ENCODE measurements around the gene HOGA1. TPM values are rescaled to one million over a fixed set of nuclear protein-coding genes. Genes with fewer than 3 reads are reported as not detected.

Gene HOGA1
- total RNA-seq, 1 experiment from 2014 or later: 0.15 TPM

GRCh38 chr10:97590082-97590747 is 6.0 kb downstream of the HOGA1 start:
- Mint-ChIP-seq H3K4me1 (no peaks in the 10 kb centered on the region), H3K27me3 (ENCODE audit: low read depth) (no peaks in the 10 kb centered on the region), H3K27ac (no peak overlapping the region), H3K9me3 (no peaks in the 10 kb centered on the region), H3K4me3 (no peak overlapping the region), H3K36me3 (no peaks in the 10 kb centered on the region)
- POLR2A ChIA-PET: no interaction called here
- DNase-seq (ENCODE audit: low spot score) (no peak), ATAC-seq (no peak)
- TF ChIP-seq NR2C2 (CRISPR knock-in tag; IDR thresholded peaks at IDR 0.05): no peak
- CTCF ChIA-PET: interaction anchor here (3.4 kb wide), 1 partner anchor 18 kb away, joined by 15 read pairs; the partner anchor contains the start of gene ANKRD2

GRCh38 chr10:97590748-97591495 is 6.7 kb downstream of the HOGA1 start:
- H3K27me3 Mint-ChIP-seq (ENCODE audit: low read depth): no peaks in the 10 kb centered on the region
- no peak overlapping the region for H3K4me3 Mint-ChIP-seq
- H3K4me1 Mint-ChIP-seq: no peaks in the 10 kb centered on the region
- CTCF ChIA-PET: interaction anchor here (1.0 to 1.5 kb wide), 2 partner anchors 21 to 56 kb away, joined by 3 to 5 read pairs; no protein-coding TSS in a partner anchor
- DNase-seq (ENCODE audit: low spot score) (no peak), ATAC-seq (no peak)
- no peak for TF ChIP-seq ZSCAN18 (CRISPR knock-in tag; IDR thresholded peaks at IDR 0.05)
- no peak for TF ChIP-seq RELA (CRISPR knock-in tag; IDR thresholded peaks at IDR 0.05; ENCODE audit: borderline replicate concordance)
- no peak for TF ChIP-seq ZNF281 (CRISPR knock-in tag; IDR thresholded peaks at IDR 0.05)
- TF ChIP-seq SMAD4 (CRISPR knock-in tag; IDR thresholded peaks at IDR 0.05): no peak
- no peak for TF ChIP-seq GABPB1 (CRISPR knock-in tag; IDR thresholded peaks at IDR 0.05)
- no peak for TF ChIP-seq SOX15 (CRISPR knock-in tag; IDR thresholded peaks at IDR 0.05)
- no peak for TF ChIP-seq ATF6 (CRISPR knock-in tag; IDR thresholded peaks at IDR 0.05)
- TF ChIP-seq TP53 (CRISPR knock-in tag; IDR thresholded peaks at IDR 0.05): no peak
- TF ChIP-seq FOXK1 (CRISPR knock-in tag; IDR thresholded peaks at IDR 0.05): no peak
- no peak for TF ChIP-seq USF2 (CRISPR knock-in tag; IDR thresholded peaks at IDR 0.05)
- no peak for TF ChIP-seq GRHL2 (CRISPR knock-in tag; IDR thresholded peaks at IDR 0.05; ENCODE audit: insufficient replicate concordance, severe bottlenecking)
- TF ChIP-seq CDX4 (CRISPR knock-in tag; IDR thresholded peaks at IDR 0.05; ENCODE audit: borderline replicate concordance): no peak
- TF ChIP-seq ELF4 (CRISPR knock-in tag; IDR thresholded peaks at IDR 0.05; ENCODE audit: low read depth): no peak
- no peak for TF ChIP-seq TCF7 (CRISPR knock-in tag; IDR thresholded peaks at IDR 0.05; ENCODE audit: low read depth)
- no peak for TF ChIP-seq ZNF121 (CRISPR knock-in tag; IDR thresholded peaks at IDR 0.05)
- TF ChIP-seq ZNF425 (CRISPR knock-in tag; conservative IDR thresholded peaks at IDR 0.05): no peak
- TF ChIP-seq ZNF396 (CRISPR knock-in tag; IDR thresholded peaks at IDR 0.05; ENCODE audit: borderline replicate concordance): no peak
- no peak for TF ChIP-seq CREM (CRISPR knock-in tag; IDR thresholded peaks at IDR 0.05)
- TF ChIP-seq ZNF416 (CRISPR knock-in tag; IDR thresholded peaks at IDR 0.05): no peak
- TF ChIP-seq ETV6 (CRISPR knock-in tag; IDR thresholded peaks at IDR 0.05): no peak
- no peaks in the 10 kb centered on the region for H3K9me3 Mint-ChIP-seq
- H3K36me3 Mint-ChIP-seq: no peaks in the 10 kb centered on the region
- POLR2A ChIA-PET: no interaction called here
- H3K27ac Mint-ChIP-seq: no peak overlapping the region
